ENCODE data around the gene PSMB5. TPM values are rescaled to one million over a fixed set of nuclear protein-coding genes. Genes with fewer than 3 reads are reported as not detected.

The PSMB5 gene
- total and polyA plus RNA-seq, 9 of the 15 experiments (the other 6 are each of a cell fraction or from before 2014, with no cell fraction given), result 198 to 1,870 (median 269) TPM

- TF ChIP-seq NKRF (IDR thresholded peaks at IDR 0.05; ENCODE audit: borderline replicate concordance) (peak; percentile 72; the same call in 1 of the 2 replicates), MLX (CRISPR knock-in tag; conservative IDR thresholded peaks at IDR 0.05) (no peak), IFI16 (CRISPR knock-in tag; IDR thresholded peaks at IDR 0.05) (no peak), TEAD4 (IDR thresholded peaks at IDR 0.05; ENCODE audit: low read length) (no peak), TEAD4 (CRISPR knock-in tag; IDR thresholded peaks at IDR 0.05; ENCODE audit: borderline replicate concordance) (no peak), DIDO1 (tag; IDR thresholded peaks at IDR 0.05; ENCODE audit: low read depth) (no peak), SIN3B (IDR thresholded peaks at IDR 0.05; ENCODE audit: low read depth) (no peak), LCOR (CRISPR knock-in tag; IDR thresholded peaks at IDR 0.05) (no peak), TRIM24 (IDR thresholded peaks at IDR 0.05) (peak in 1 of 2 experiments; percentile 40; a peak in 1 of 4 replicates), EHMT2 (IDR thresholded peaks at IDR 0.05) (peak; percentile 64), E2F6 (IDR thresholded peaks at IDR 0.05; ENCODE audit: borderline replicate concordance in 1 of 2, extremely low read depth in 1 of 2, insufficient read depth in 1 of 2, insufficient read length in 1 of 2, low read depth in 1 of 2, low read length in 1 of 2, poor library complexity in 1 of 2, severe bottlenecking in 1 of 2) (peak in 1 of 2 experiments; percentile 71), DPF2 (IDR thresholded peaks at IDR 0.05) (peak; percentile 18; the same call in 1 of the 2 replicates), ZBTB40 (IDR thresholded peaks at IDR 0.05) (peak; percentile 70; the same call in 1 of the 2 replicates), ZBTB40 (CRISPR knock-in tag; IDR thresholded peaks at IDR 0.05) (no peak), KLF10 (CRISPR knock-in tag; IDR thresholded peaks at IDR 0.05) (no peak)
Observed at GRCh38 chr14:23056956-23057756, 22.5 kb upstream of the PSMB5 start, which contains the start of gene CDH24 (continued).
